ENCODE results near the gene LAMA5. TPM values are rescaled to one million over a fixed set of nuclear protein-coding genes. Genes with fewer than 3 reads are reported as not detected.

LAMA5 gene
- total RNA-seq, 2 donors from 2014 or later: 170 to 272 TPM

DNA sequence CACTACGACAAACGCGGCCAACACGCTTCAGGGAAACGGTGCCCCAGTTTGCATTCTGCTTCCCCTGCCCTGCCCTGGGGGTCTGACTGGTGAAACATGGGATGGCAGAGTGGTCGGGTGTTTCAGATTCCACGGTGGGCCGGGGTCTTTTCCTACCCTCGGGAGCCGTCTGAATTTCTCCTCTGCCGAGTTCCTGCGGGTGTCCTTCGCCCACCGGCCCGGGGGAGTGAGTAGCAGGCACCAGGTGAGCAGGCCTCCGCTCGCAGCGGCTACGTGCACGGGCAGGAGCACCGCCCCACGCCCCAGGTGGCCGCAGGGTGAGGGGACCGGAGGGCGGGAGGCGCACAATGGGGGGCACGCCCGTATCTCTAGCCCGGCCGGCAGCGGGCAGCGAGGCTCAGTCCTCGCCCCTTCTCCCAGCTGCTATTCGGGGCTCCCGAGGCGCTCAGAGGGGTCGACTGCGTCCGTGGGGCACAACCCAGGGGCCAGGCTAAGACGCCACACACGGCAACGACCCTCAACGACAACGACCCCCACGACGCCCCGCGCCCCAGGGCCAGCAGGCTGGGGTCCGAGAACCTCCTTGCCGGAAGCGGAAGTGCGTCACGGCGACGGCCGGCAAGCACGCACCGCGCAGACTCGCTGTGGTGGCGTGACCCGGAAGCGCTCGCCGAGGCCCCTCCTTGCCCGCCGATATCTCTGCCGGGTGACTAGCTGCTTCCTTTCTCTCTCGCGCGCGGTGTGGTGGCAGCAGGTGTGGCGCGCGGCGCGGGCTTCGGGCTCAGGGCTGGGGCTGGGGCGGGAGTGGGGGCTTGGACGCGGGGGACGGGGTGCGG is 19.5 kb upstream of the LAMA5 start, which contains the start of gene RPS21:
RPS21 (plus strand) TSS at position 721 of the 836 bp plus-strand sequence. CDS start 236 bp downstream, outside the sequence.
- DNase-seq (ENCODE audit: low spot score): peak; percentile 90
- peaks cover 10% of the 10 kb centered on the region for H3K4me1 ChIP-seq (replicated peaks)
- H3K27ac ChIP-seq: peak within 1 kb of the TSS; percentile 85 to 86
- H3K4me3 ChIP-seq: peak within 1 kb of the TSS; percentile 85 to 92
- no peaks in the 10 kb centered on the region for H3K27me3 ChIP-seq (replicated peaks; ENCODE audit: insufficient read depth)
- under 1% methylated on average over 64 of the region's 83 CpGs for WGBS
- H3K36me3 ChIP-seq: no peaks in the 10 kb centered on the region
- H3K9me3 ChIP-seq: no peaks in the 10 kb centered on the region
- intact Hi-C loops (cut with DNase I): loop anchor here (10.0 kb wide), 2 partner anchors 202 to 242 kb away; partner anchors contain the start of genes MTG2, PSMA7 and SS18L1
- TF ChIP-seq, protein P1, sequence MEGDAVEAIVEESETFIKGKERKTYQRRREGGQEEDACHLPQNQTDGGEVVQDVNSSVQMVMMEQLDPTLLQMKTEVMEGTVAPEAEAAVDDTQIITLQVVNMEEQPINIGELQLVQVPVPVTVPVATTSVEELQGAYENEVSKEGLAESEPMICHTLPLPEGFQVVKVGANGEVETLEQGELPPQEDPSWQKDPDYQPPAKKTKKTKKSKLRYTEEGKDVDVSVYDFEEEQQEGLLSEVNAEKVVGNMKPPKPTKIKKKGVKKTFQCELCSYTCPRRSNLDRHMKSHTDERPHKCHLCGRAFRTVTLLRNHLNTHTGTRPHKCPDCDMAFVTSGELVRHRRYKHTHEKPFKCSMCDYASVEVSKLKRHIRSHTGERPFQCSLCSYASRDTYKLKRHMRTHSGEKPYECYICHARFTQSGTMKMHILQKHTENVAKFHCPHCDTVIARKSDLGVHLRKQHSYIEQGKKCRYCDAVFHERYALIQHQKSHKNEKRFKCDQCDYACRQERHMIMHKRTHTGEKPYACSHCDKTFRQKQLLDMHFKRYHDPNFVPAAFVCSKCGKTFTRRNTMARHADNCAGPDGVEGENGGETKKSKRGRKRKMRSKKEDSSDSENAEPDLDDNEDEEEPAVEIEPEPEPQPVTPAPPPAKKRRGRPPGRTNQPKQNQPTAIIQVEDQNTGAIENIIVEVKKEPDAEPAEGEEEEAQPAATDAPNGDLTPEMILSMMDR (IDR thresholded peaks at IDR 0.05): no peak
- peak; percentile 99 for TF ChIP-seq POLR2AphosphoS5 (IDR thresholded peaks at IDR 0.05)
- TF ChIP-seq POLR2A (IDR thresholded peaks at IDR 0.05): peak; percentile 68

DNA sequence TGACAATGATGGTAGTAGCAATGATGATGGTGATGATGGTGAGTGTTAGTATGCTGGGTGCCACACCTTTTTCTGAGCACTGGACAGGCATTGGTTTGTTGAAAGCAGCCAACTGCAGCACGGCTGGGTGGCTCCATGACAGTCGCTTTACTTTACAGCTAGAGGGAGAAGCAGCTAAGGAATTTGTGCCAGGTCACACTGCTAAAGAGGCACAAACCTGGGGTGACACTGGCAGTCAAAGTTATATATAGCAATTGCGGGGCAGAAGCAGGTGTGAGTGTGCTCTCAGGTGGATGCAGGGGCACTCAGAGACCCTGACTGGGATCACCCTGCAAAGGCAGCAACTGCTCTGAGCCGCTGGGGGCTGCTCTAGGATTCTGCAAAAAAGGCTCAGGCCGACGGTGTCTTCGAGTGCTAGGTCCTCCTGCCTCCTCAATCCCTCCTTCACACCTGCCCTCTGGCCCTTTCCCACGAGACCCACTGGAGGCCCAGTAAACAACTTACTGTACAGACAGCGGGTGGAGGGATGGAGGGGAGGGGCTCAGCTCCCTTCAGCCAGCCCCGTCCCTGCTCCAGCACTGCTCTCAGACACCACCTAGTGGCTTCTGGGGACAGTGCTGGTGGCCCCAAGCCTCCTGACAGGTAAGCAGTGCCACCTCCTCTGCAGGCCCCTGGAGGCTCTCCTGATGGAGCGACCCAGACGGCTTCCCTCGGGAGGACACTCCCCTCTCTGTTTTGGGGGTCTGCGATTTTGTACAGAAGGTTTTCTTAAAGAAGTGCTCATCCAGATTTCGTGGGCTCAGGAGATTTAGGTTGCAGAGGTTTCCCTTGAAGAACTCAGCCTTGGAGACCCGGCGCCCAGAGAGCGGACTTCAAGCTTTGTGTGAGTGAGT is 15.4 kb upstream of the LAMA5 start:
- TF ChIP-seq POLR2A (IDR thresholded peaks at IDR 0.05) (no peak), POLR2AphosphoS5 (IDR thresholded peaks at IDR 0.05) (peak; percentile 64)
- TF ChIP-seq, protein P1 (IDR thresholded peaks at IDR 0.05): peak; percentile 77 to 95 (median 90)
- H3K27ac ChIP-seq: no peak overlapping the region
- H3K9me3 ChIP-seq: no peaks in the 10 kb centered on the region
- intact Hi-C loops (cut with DNase I): loop anchor here (10.0 kb wide), 2 partner anchors 198 to 238 kb away; partner anchors contain the start of genes MTG2, PSMA7 and SS18L1
- WGBS: 33% methylated on average over 18 of the region's 18 CpGs
- no peaks in the 10 kb centered on the region for H3K36me3 ChIP-seq
- no peaks in the 10 kb centered on the region for H3K27me3 ChIP-seq (replicated peaks; ENCODE audit: insufficient read depth)
- DNase-seq (ENCODE audit: low spot score): peak; percentile 81
- peaks cover 10% of the 10 kb centered on the region for H3K4me1 ChIP-seq (replicated peaks)
- no peak overlapping the region for H3K4me3 ChIP-seq

DNA sequence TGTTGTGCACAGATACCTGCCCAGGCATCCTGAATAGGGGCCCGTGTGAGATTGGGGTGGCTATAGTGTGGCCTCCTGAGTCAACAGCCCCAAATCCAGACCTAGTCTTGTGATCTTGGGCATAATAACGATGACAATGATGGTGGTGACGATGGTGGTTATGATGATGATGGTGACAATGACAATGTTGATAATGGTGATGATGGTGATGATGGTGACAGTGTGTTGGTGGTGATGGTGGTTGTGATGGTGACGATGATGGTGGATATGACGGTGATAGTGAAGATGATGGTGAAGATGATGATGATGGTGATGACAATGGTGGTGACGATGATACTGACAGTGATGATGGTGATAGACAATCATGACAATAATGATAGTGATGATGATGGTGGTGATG is 14.7 kb upstream of the LAMA5 start:
- H3K27ac ChIP-seq: peak overlapping the region; percentile 60 to 73
- intact Hi-C loops (cut with DNase I): loop anchor here (10.0 kb wide), 2 partner anchors 197 to 237 kb away; partner anchors contain the start of genes MTG2, PSMA7 and SS18L1

DNA sequence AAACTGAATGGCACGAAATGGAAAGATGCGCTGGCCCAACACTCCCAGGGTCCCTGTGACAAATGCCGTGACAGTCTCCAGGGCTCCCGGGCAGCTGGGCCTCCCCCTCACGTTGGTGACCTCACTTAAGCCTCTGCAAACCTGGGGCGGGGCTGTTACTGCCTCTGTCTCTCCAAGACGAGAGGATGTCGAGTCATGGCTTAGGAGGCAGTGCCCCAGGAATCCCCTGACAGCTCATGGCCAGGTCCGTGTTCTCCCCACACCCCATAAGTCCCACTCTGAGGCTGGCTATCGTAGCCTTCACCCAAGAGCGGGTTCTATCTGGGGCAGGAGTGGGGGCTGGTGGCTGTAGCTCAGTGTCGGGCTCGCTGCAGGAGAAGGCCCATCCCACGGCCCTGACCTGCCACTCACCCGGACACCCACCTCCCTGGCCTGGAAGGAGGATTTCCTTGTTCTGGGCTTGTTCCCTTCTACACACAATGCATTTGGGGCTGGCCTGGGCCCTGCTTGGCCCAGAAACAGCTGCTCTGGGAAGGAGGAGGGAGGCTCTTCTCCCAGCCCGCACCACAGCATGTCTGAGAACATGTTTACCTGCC is 14.2 kb upstream of the LAMA5 start:
- DNase-seq (ENCODE audit: low spot score): peak; percentile 70
- peak overlapping the region; percentile 60 to 73 for H3K27ac ChIP-seq
- H3K4me1 ChIP-seq (replicated peaks): peaks cover 8% of the 10 kb centered on the region
- H3K27me3 ChIP-seq (replicated peaks; ENCODE audit: insufficient read depth): no peaks in the 10 kb centered on the region
- no peaks in the 10 kb centered on the region for H3K36me3 ChIP-seq
- 39% methylated on average over 14 of the region's 16 CpGs for WGBS
- intact Hi-C loops (cut with DNase I): loop anchor here (10.0 kb wide), 2 partner anchors 196 to 236 kb away; partner anchors contain the start of genes MTG2, PSMA7 and SS18L1
- H3K9me3 ChIP-seq: no peaks in the 10 kb centered on the region
- TF ChIP-seq POLR2AphosphoS5 (IDR thresholded peaks at IDR 0.05) (peak; percentile 67), POLR2A (IDR thresholded peaks at IDR 0.05) (peak; percentile 46)
- TF ChIP-seq, protein P1 (IDR thresholded peaks at IDR 0.05): no peak
- H3K4me3 ChIP-seq: no peak overlapping the region

More for the DNA sequence above, 14.7 kb upstream of the LAMA5 start:
- peaks cover 8% of the 10 kb centered on the region for H3K4me1 ChIP-seq (replicated peaks)
- H3K36me3 ChIP-seq: no peaks in the 10 kb centered on the region
- H3K9me3 ChIP-seq: no peaks in the 10 kb centered on the region
- WGBS: 86% methylated on average over 6 of the region's 6 CpGs
- no peak overlapping the region for H3K4me3 ChIP-seq
- no peak for DNase-seq (ENCODE audit: low spot score)
- no peaks in the 10 kb centered on the region for H3K27me3 ChIP-seq (replicated peaks; ENCODE audit: insufficient read depth)
- TF ChIP-seq POLR2A (IDR thresholded peaks at IDR 0.05) (no peak), POLR2AphosphoS5 (IDR thresholded peaks at IDR 0.05) (no peak)
- TF ChIP-seq, protein P1 (IDR thresholded peaks at IDR 0.05): no peak

All from prostate gland (tissue), 2 donors.